Liver (tissue), 9 donors: ENCODE results near the gene SLC24A4. TPM values are rescaled to one million over a fixed set of nuclear protein-coding genes. Genes with fewer than 3 reads are reported as not detected.
A peak's percentile ranks its signal among the peaks of the same experiment; 100 is the strongest.

Source experiments
- DNase-seq: peaks from one replicate; pipeline ENCODE4 v3.0.0-alpha.2; 2017; ENCODE audit warnings: low spot score
- H3K27ac ChIP-seq, 2 donors: one replicate each; pipeline ENCODE4 v1.7.0; 2013; ENCODE audit warnings: inconsistent platforms in 2 of 2, low read length in 2 of 2, control low read depth in 1 of 2, low read depth in 1 of 2, mild to moderate bottlenecking in 1 of 2
- H3K27me3 ChIP-seq, 4 donors: one replicate each; pipeline versions ENCODE4 v1.6.1 to v1.7.0; 2013; ENCODE audit warnings: low read length in 3 of 4, inconsistent platforms in 1 of 4, mild to moderate bottlenecking in 1 of 4, moderate library complexity in 1 of 4; ENCODE audit not compliant: control insufficient read depth in 4 of 4, insufficient read depth in 4 of 4
- H3K36me3 ChIP-seq, 4 donors: one replicate each; pipeline versions ENCODE4 v1.6.1 to v1.7.0; 2013; ENCODE audit warnings: low read length in 3 of 4, mild to moderate bottlenecking in 3 of 4, low read depth in 1 of 4, moderate library complexity in 1 of 4; ENCODE audit not compliant: control insufficient read depth in 4 of 4, insufficient read depth in 3 of 4
- H3K4me1 ChIP-seq, 4 donors: one replicate each; pipeline versions ENCODE4 v1.6.1 to v1.7.0; 2013; ENCODE audit warnings: low read length in 3 of 4, mild to moderate bottlenecking in 3 of 4, moderate library complexity in 1 of 4; ENCODE audit not compliant: control insufficient read depth in 4 of 4, insufficient read depth in 4 of 4
- H3K4me3 ChIP-seq, 3 donors: one replicate each; pipeline versions ENCODE4 v1.6.1 to v1.7.0; 2013; ENCODE audit warnings: low read length in 3 of 3, control low read depth in 1 of 3, low read depth in 1 of 3, mild to moderate bottlenecking in 1 of 3
- H3K9ac ChIP-seq, 2 donors: one replicate each; pipeline ENCODE4 v1.7.0; 2013; ENCODE audit warnings: low read length in 2 of 2, mild to moderate bottlenecking in 2 of 2, moderate library complexity in 2 of 2, control low read depth in 1 of 2, low read depth in 1 of 2
- H3K9me3 ChIP-seq, 4 donors: one replicate each; pipeline versions ENCODE4 v1.6.1 to v1.7.0; 2013; ENCODE audit warnings: low read length in 3 of 4; ENCODE audit not compliant: control insufficient read depth in 4 of 4
- ATF3 ChIP-seq: IDR thresholded peaks from 2 replicates; pipeline ENCODE4 v1.6.1; 2016; ENCODE audit warnings: antibody characterized with exemption
- CTCF ChIP-seq: fragments of 150-350 bp; IDR thresholded peaks from 2 replicates; pipeline ENCODE4 v1.5.1; 2017; ENCODE audit warnings: improper control_type of control experiment, low read depth, low read length; ENCODE audit not compliant: missing input control
- EGR1 ChIP-seq, 2 donors: IDR thresholded peaks; 2 replicates each; pipeline ENCODE4 v1.6.1; 2016 to 2018; ENCODE audit warnings: antibody characterized with exemption in 2 of 2, low read depth in 2 of 2
- FOXA1 ChIP-seq: IDR thresholded peaks from 2 replicates; pipeline ENCODE4 v1.6.1; 2016; ENCODE audit warnings: antibody characterized with exemption
- FOXA2 ChIP-seq: IDR thresholded peaks from 2 replicates; pipeline ENCODE4 v1.6.1; 2016; ENCODE audit warnings: antibody characterized with exemption
- GABPA ChIP-seq, 2 donors: IDR thresholded peaks in 1 of 2; conservative IDR thresholded peaks in 1 of 2; 2 replicates each; pipeline ENCODE4 v1.6.1; 2016; ENCODE audit warnings: antibody characterized with exemption in 2 of 2, mild to moderate bottlenecking in 1 of 2, moderate library complexity in 1 of 2
- HNF4G ChIP-seq: IDR thresholded peaks from 2 replicates; pipeline ENCODE4 v1.6.1; 2016; ENCODE audit warnings: antibody characterized with exemption
- MAX ChIP-seq: IDR thresholded peaks from 2 replicates; pipeline ENCODE4 v1.6.1; 2016; ENCODE audit warnings: antibody characterized with exemption
- NR2F2 ChIP-seq: IDR thresholded peaks from 2 replicates; pipeline ENCODE4 v1.6.1; 2016; ENCODE audit warnings: antibody characterized with exemption
- RAD21 ChIP-seq, 2 donors: IDR thresholded peaks; 2 replicates each; pipeline ENCODE4 v1.6.1; 2016; ENCODE audit warnings: antibody characterized with exemption in 2 of 2, mild to moderate bottlenecking in 2 of 2
- REST ChIP-seq: IDR thresholded peaks from 2 replicates; pipeline ENCODE4 v1.6.1; 2016; ENCODE audit warnings: antibody characterized with exemption, mild to moderate bottlenecking
- RXRA ChIP-seq, 2 donors: IDR thresholded peaks; 2 replicates each; pipeline ENCODE4 v1.6.1; 2017 to 2018; ENCODE audit warnings: antibody characterized with exemption in 2 of 2, mild to moderate bottlenecking in 1 of 2
- TAF1 ChIP-seq: conservative IDR thresholded peaks from 2 replicates; pipeline ENCODE4 v1.6.1; 2016; ENCODE audit warnings: antibody characterized with exemption, mild to moderate bottlenecking
- YY1 ChIP-seq: IDR thresholded peaks from 2 replicates; pipeline ENCODE4 v1.6.1; 2016; ENCODE audit warnings: antibody characterized with exemption, mild to moderate bottlenecking
- ZBTB33 ChIP-seq: IDR thresholded peaks from 2 replicates; pipeline ENCODE4 v1.6.1; 2016; ENCODE audit warnings: antibody characterized with exemption
- WGBS: extraction: QIAGEN DNeasy Blood & Tissue Kit; methylation state at CpG from one replicate; pipeline ENCODE4 v1.1.7; 2013; 5-methylcytosine and 5-hydroxymethylcytosine counted together
- polyA plus RNA-seq, 2 donors: library from polyadenylated mRNA; stranded (reverse) in 1 of 2; unstranded in 1 of 2; fragments of 200-250 nt in 1 of 2; fragments of >200 nt in 1 of 2; fragmentation: Nextera tagmentation in 1 of 2; extraction: Ambion mirVana in 1 of 2; gene quantifications; one replicate each; pipeline versions ENCODE4 v1.2.1 to v1.2.3, GENCODE V29; 2013 to 2015
- total RNA-seq, 2 donors: library from RNA; depleted of rRNA; stranded (reverse); fragments of >200 nt; gene quantifications; one replicate each; pipeline ENCODE4 v1.2.3, GENCODE V29; 2014
- donor health status: healthy.
- donor health status: healthy.
- donor health status: healthy.
- donor health status: healthy.
- donor health status: healthy.

Gene SLC24A4
- total and polyA plus RNA-seq, 4 donors = 0.06 to 0.23 (median 0.12) TPM

- no peaks in the 10 kb centered on the region for H3K4me1 ChIP-seq
- no peak overlapping the region for H3K27ac ChIP-seq
- 87% methylated on average over 2 of the region's 2 CpGs for WGBS
- DNase-seq = no peak
- TF ChIP-seq MAX (no peak), FOXA1 (no peak), ATF3 (no peak), ZBTB33 (no peak), CTCF (no peak), FOXA2 (no peak)
- no peaks in the 10 kb centered on the region for H3K36me3 ChIP-seq
- no peak overlapping the region for H3K4me3 ChIP-seq
- no peak overlapping the region for H3K9ac ChIP-seq
- H3K27me3 ChIP-seq = no peaks in the 10 kb centered on the region
- no peaks in the 10 kb centered on the region for H3K9me3 ChIP-seq
Measured at GRCh38 chr14:92372230-92372629, 49.3 kb downstream of the SLC24A4 start.

- Histone ChIP-seq H3K27ac (no peak overlapping the region), H3K4me3 (no peak overlapping the region), H3K4me1 (no peaks in the 10 kb centered on the region), H3K27me3 (no peaks in the 10 kb centered on the region), H3K9me3 (no peaks in the 10 kb centered on the region), H3K36me3 (no peaks in the 10 kb centered on the region), H3K9ac (no peak overlapping the region)
- DNase-seq = no peak
- WGBS = 81% methylated on average over 7 of the region's 7 CpGs
- TF ChIP-seq RXRA (IDR thresholded peaks at IDR 0.05) (peak in 1 of 2 donors; percentile 33), HNF4G (no peak)
Measured at GRCh38 chr14:92373336-92373735, 50.4 kb downstream of the SLC24A4 start.

- WGBS = 81% methylated on average over 10 of the region's 10 CpGs
- H3K4me1 ChIP-seq = no peaks in the 10 kb centered on the region
- no peaks in the 10 kb centered on the region for H3K9me3 ChIP-seq
- DNase-seq = no peak
- TF ChIP-seq REST (no peak), GABPA (IDR thresholded peaks at IDR 0.05 in 1 of 2, conservative IDR thresholded peaks at IDR 0.05 in 1 of 2) (no peak), YY1 (no peak), FOXA1 (no peak), RAD21 (IDR thresholded peaks at IDR 0.05) (no peak), EGR1 (IDR thresholded peaks at IDR 0.05; ENCODE audit: low read depth in 2 of 2) (no peak), NR2F2 (no peak), TAF1 (no peak), RXRA (IDR thresholded peaks at IDR 0.05) (no peak)
- H3K27me3 ChIP-seq = no peaks in the 10 kb centered on the region
- H3K4me3 ChIP-seq = no peak overlapping the region
- no peak overlapping the region for H3K9ac ChIP-seq
- no peak overlapping the region for H3K27ac ChIP-seq
- no peaks in the 10 kb centered on the region for H3K36me3 ChIP-seq
Measured at GRCh38 chr14:92380131-92380530, 57.2 kb downstream of the SLC24A4 start.
